K562 (cell line): ENCODE measurements around the gene USH1G. TPM values are rescaled to one million over a fixed set of nuclear protein-coding genes. Genes with fewer than 3 reads are reported as not detected.

ENCODE experiments used
- ADNP ChIP-seq: fragments of 200-800 bp; sonication (Bioruptor generic); IDR thresholded peaks from 2 replicates; pipeline ENCODE4 v1.6.1; 2016; ENCODE audit warnings: missing genetic modification characterization, missing compliant biosample characterization
- GMEB1 ChIP-seq: fragments of 250-450 bp; sonication (Bioruptor Pico); IDR thresholded peaks from 2 replicates; pipeline ENCODE4 v1.4.0; 2020; ENCODE audit warnings: mild to moderate bottlenecking
- KLF10 ChIP-seq: fragments of 250-450 bp; sonication (Bioruptor Pico); IDR thresholded peaks from 2 replicates; pipeline ENCODE4 v1.6.1; 2021; ENCODE audit warnings: matching md5 sums
- LARP7 ChIP-seq: fragments of 450-650 bp; IDR thresholded peaks from 2 replicates; pipeline ENCODE4 v1.6.1; 2016
- NR1H2 ChIP-seq: sonication (generic); formaldehyde crosslinking; IDR thresholded peaks from 2 replicates; pipeline ENCODE4 v1.4.0; 2020; ENCODE audit warnings: mild to moderate bottlenecking, missing genetic modification reagents
- POLR2A ChIP-seq: fragments of 450-650 bp; conservative IDR thresholded peaks from 2 replicates; pipeline ENCODE4 v1.6.1; 2016
- POU5F1 ChIP-seq: fragments of 150-350 bp; IDR thresholded peaks from 2 replicates; pipeline ENCODE4 v1.6.1; 2014; ENCODE audit warnings: borderline replicate concordance, low read length, low read depth, mild to moderate bottlenecking; ENCODE audit not compliant: partially characterized antibody
- SMARCE1 ChIP-seq: fragments of 450-650 bp; IDR thresholded peaks from 2 replicates; pipeline ENCODE4 v1.7.1; 2016; ENCODE audit warnings: mild to moderate bottlenecking
- TBP ChIP-seq: optimal IDR thresholded peaks from 2 replicates; pipeline ENCODE3; 2011; ENCODE audit warnings: low read depth, low read length, improper control_type of control experiment
- TCF7L2 ChIP-seq: fragments of 150-350 bp; IDR thresholded peaks from 2 replicates; pipeline ENCODE4 v1.6.1; 2016; ENCODE audit warnings: low read depth, mild to moderate bottlenecking, low read length, moderate library complexity
- TFAP4 ChIP-seq: sonication (generic); formaldehyde crosslinking; IDR thresholded peaks from 2 replicates; pipeline ENCODE4 v1.8.0; 2022; ENCODE audit warnings: missing genetic modification reagents, mild to moderate bottlenecking, moderate library complexity, borderline replicate concordance
- THAP12 ChIP-seq: fragments of 250-450 bp; sonication (Bioruptor Pico); IDR thresholded peaks from 2 replicates; pipeline ENCODE4 v1.9.0; 2021; ENCODE audit warnings: mild to moderate bottlenecking, inconsistent platforms
- ZFP30 ChIP-seq: fragments of 250-450 bp; sonication (Bioruptor Pico); IDR thresholded peaks from 2 replicates; pipeline ENCODE4 v1.8.0; 2022; ENCODE audit warnings: moderate library complexity, mild to moderate bottlenecking, inconsistent platforms, borderline replicate concordance
- ZFPM2 ChIP-seq: fragments of 250-450 bp; sonication (Bioruptor Pico); IDR thresholded peaks from 2 replicates; pipeline ENCODE4 v1.5.1; 2022; ENCODE audit warnings: mild to moderate bottlenecking
- polyA plus RNA-seq, 8 experiments: library from polyadenylated mRNA; depleted of rRNA in 4 of 8; stranded (reverse) in 5 of 8; unstranded in 3 of 8; fragments of >200 nt; fragmentation: Nextera tagmentation in 2 of 8; fragmentation: Illumina TruSeq in 1 of 8; extraction: Ambion mirVana in 2 of 8; extraction: Trizol in 1 of 8; gene quantifications; 2 replicates each; pipeline versions ENCODE4 v1.2.1 to v1.2.3, GENCODE V29; 2011 to 2014; ENCODE audit warnings: inconsistent platforms in 1 of 8, missing spikeins in 1 of 8
- total RNA-seq, 7 experiments: library from RNA; depleted of rRNA in 6 of 7; stranded (reverse); fragments of >200 nt in 6 of 7; fragmentation: Illumina TruSeq in 2 of 7; extraction: Trizol in 2 of 7; gene quantifications; 2 replicates each; pipeline versions ENCODE4 v1.2.1 to v1.2.3, GENCODE V29; 2011 to 2021; ENCODE audit warnings: low replicate concordance in 1 of 7
- TF ChIP-seq, protein P1 (sequence below): sonication (generic); IDR thresholded peaks from 2 replicates; pipeline ENCODE4 v1.6.1; 2016
- TF ChIP-seq, protein P2 (sequence below): fragments of 450-650 bp; IDR thresholded peaks from 2 replicates; pipeline ENCODE4 v1.6.1; 2016
- TF ChIP-seq, protein P3 (sequence below): IDR thresholded peaks from 2 replicates; pipeline ENCODE4 v1.6.1; 2011; ENCODE audit warnings: borderline replicate concordance, low read depth, mild to moderate bottlenecking, moderate library complexity, low read length; ENCODE audit not compliant: insufficient read depth, poor library complexity, severe bottlenecking
- TF ChIP-seq, protein P4 (sequence below): IDR thresholded peaks from 2 replicates; pipeline ENCODE4 v1.6.1; 2011; ENCODE audit not compliant: insufficient read length; ENCODE audit errors: extremely low read depth

The USH1G gene
- total and polyA plus RNA-seq, 9 of the 15 experiments (the other 6 are each of a cell fraction or from before 2014, with no cell fraction given), result 0.22 to 1.00 (median 0.64) TPM; not detected in 2

DNA sequence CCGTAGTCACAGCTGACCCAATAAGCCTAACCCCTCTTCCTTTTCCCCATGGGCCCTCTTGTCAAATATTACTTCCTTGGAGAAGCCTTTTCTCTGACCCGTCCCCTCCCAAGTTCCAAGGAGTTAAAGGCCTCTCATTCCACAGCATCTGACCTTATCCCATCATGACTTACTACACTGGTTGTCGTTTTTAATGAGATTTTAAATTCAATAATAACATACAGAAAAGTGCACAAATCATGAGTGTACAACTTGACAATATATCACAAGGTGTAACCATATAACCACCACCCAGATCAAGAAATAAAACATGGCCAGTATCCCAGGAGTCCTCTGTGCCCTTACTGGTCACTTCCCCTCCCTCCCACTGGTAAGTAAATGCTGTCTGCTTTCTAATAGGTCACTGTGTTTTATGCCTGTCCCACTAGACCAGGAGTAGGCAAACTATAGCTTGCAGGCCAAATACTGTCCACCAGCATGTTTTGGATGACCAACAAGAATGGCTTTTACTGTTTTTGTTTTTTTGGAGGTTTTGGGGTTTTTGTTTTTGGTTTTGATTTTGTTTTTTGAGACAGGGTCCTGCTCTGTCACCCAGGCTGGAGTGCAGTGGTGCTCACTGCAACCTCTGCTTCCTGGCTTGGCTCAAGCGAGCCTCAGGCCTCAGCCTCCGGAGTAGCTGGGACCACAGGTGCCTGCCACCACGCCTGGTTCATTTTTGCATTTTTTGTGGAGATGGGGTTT, 49.0 kb downstream of the USH1G start (continued):
- TF ChIP-seq ZFPM2 (CRISPR knock-in tag), result no peak
- no peak; the same call in 1 of the 2 replicates for TF ChIP-seq TFAP4 (CRISPR knock-in tag)
- TF ChIP-seq TBP, result peak; percentile 58
- no peak for TF ChIP-seq ZFP30 (CRISPR knock-in tag)
- TF ChIP-seq, protein P1, sequence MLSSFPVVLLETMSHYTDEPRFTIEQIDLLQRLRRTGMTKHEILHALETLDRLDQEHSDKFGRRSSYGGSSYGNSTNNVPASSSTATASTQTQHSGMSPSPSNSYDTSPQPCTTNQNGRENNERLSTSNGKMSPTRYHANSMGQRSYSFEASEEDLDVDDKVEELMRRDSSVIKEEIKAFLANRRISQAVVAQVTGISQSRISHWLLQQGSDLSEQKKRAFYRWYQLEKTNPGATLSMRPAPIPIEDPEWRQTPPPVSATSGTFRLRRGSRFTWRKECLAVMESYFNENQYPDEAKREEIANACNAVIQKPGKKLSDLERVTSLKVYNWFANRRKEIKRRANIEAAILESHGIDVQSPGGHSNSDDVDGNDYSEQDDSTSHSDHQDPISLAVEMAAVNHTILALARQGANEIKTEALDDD, result 0 out of 2 replicates have a peak, but pooled peaks have one; percentile 50
- TF ChIP-seq POLR2A, result peak; percentile 42
- no peak for TF ChIP-seq TCF7L2
- TF ChIP-seq, protein P2, sequence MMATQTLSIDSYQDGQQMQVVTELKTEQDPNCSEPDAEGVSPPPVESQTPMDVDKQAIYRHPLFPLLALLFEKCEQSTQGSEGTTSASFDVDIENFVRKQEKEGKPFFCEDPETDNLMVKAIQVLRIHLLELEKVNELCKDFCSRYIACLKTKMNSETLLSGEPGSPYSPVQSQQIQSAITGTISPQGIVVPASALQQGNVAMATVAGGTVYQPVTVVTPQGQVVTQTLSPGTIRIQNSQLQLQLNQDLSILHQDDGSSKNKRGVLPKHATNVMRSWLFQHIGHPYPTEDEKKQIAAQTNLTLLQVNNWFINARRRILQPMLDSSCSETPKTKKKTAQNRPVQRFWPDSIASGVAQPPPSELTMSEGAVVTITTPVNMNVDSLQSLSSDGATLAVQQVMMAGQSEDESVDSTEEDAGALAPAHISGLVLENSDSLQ, result peak; percentile 39
- TF ChIP-seq GMEB1 (CRISPR knock-in tag), result no peak
- no peak for TF ChIP-seq KLF10
- TF ChIP-seq ADNP (tag), result no peak
- no peak for TF ChIP-seq THAP12 (CRISPR knock-in tag)
- no peak for TF ChIP-seq SMARCE1
- no peak for TF ChIP-seq POU5F1
- TF ChIP-seq NR1H2 (CRISPR knock-in tag), result no peak
- 0 out of 2 replicates have a peak, but pooled peaks have one; percentile 21 for TF ChIP-seq LARP7
- TF ChIP-seq, protein P3, sequence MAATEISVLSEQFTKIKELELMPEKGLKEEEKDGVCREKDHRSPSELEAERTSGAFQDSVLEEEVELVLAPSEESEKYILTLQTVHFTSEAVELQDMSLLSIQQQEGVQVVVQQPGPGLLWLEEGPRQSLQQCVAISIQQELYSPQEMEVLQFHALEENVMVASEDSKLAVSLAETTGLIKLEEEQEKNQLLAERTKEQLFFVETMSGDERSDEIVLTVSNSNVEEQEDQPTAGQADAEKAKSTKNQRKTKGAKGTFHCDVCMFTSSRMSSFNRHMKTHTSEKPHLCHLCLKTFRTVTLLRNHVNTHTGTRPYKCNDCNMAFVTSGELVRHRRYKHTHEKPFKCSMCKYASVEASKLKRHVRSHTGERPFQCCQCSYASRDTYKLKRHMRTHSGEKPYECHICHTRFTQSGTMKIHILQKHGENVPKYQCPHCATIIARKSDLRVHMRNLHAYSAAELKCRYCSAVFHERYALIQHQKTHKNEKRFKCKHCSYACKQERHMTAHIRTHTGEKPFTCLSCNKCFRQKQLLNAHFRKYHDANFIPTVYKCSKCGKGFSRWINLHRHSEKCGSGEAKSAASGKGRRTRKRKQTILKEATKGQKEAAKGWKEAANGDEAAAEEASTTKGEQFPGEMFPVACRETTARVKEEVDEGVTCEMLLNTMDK, result no peak
- TF ChIP-seq, protein P4, sequence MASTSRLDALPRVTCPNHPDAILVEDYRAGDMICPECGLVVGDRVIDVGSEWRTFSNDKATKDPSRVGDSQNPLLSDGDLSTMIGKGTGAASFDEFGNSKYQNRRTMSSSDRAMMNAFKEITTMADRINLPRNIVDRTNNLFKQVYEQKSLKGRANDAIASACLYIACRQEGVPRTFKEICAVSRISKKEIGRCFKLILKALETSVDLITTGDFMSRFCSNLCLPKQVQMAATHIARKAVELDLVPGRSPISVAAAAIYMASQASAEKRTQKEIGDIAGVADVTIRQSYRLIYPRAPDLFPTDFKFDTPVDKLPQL, result no peak
